Glutamatergic neuron (in vitro differentiated cells): Measurements from ENCODE around the gene HRH2. TPM values are rescaled to one million over a fixed set of nuclear protein-coding genes. Genes with fewer than 3 reads are reported as not detected.
A peak's percentile ranks its signal among the peaks of the same experiment; 100 is the strongest.

Source experiments
- DNase-seq: peaks from one replicate; pipeline ENCODE4 v3.0.0; 2022
- H3K27ac Mint-ChIP-seq: one replicate; pipeline ENCODE4 v1.8.0; 2020; ENCODE audit warnings: mild to moderate bottlenecking, mixed read lengths, inconsistent platforms; ENCODE audit not compliant: unreplicated experiment
- H3K27me3 Mint-ChIP-seq: one replicate; pipeline ENCODE4 v1.8.0; 2020; ENCODE audit warnings: mild to moderate bottlenecking, moderate library complexity, mixed read lengths, inconsistent platforms; ENCODE audit not compliant: unreplicated experiment
- H3K36me3 Mint-ChIP-seq: one replicate; pipeline ENCODE4 v1.8.0; 2020; ENCODE audit warnings: mild to moderate bottlenecking, mixed read lengths, inconsistent platforms; ENCODE audit not compliant: unreplicated experiment
- H3K4me1 Mint-ChIP-seq: one replicate; pipeline ENCODE4 v1.8.0; 2020; ENCODE audit warnings: mild to moderate bottlenecking, low read depth, mixed read lengths, inconsistent platforms; ENCODE audit not compliant: unreplicated experiment
- H3K4me3 Mint-ChIP-seq: one replicate; pipeline ENCODE4 v1.8.0; 2020; ENCODE audit warnings: mild to moderate bottlenecking, mixed read lengths, inconsistent platforms; ENCODE audit not compliant: unreplicated experiment
- H3K9me3 Mint-ChIP-seq: one replicate; pipeline ENCODE4 v1.8.0; 2020; ENCODE audit warnings: mild to moderate bottlenecking, moderate library complexity, mixed read lengths, inconsistent platforms; ENCODE audit not compliant: unreplicated experiment
- CTCF ChIP-seq: fragments of 200-600 bp; sonication (generic); IDR thresholded peaks from one replicate; pipeline ENCODE4 v1.5.0; 2021; ENCODE audit not compliant: partially characterized antibody, unreplicated experiment
- total RNA-seq: library from RNA; stranded (reverse); fragmentation: NEBNext Ultra II Directional; extraction: Animal tissue kit (Norgen Biotek cat#: 25700); gene quantifications from one replicate; pipeline ENCODE4 v1.2.1, GENCODE V29; 2021; ENCODE audit not compliant: unreplicated experiment

Gene HRH2
- total RNA-seq, 1 donor from 2014 or later: not detected

- no peak for TF ChIP-seq CTCF
- no peak for DNase-seq
- no peaks in the 10 kb centered on the region for H3K36me3 Mint-ChIP-seq
- no peaks in the 10 kb centered on the region for H3K9me3 Mint-ChIP-seq
- no peak overlapping the region for H3K4me3 Mint-ChIP-seq
- H3K27ac Mint-ChIP-seq: no peak overlapping the region
- peaks cover 3% of the 10 kb centered on the region for H3K4me1 Mint-ChIP-seq
- H3K27me3 Mint-ChIP-seq: peaks cover 4% of the 10 kb centered on the region
Measured at GRCh38 chr5:175693741-175694140, 35.9 kb downstream of the HRH2 start.

- DNase-seq: peak; percentile 11
- Mint-ChIP-seq H3K4me1 (peaks cover 3% of the 10 kb centered on the region), H3K36me3 (no peaks in the 10 kb centered on the region), H3K4me3 (no peak overlapping the region), H3K27ac (no peak overlapping the region), H3K9me3 (no peaks in the 10 kb centered on the region), H3K27me3 (peaks cover 2% of the 10 kb centered on the region)
- no peak for TF ChIP-seq CTCF
Measured at GRCh38 chr5:175694371-175695160, 36.7 kb downstream of the HRH2 start.

DNA sequence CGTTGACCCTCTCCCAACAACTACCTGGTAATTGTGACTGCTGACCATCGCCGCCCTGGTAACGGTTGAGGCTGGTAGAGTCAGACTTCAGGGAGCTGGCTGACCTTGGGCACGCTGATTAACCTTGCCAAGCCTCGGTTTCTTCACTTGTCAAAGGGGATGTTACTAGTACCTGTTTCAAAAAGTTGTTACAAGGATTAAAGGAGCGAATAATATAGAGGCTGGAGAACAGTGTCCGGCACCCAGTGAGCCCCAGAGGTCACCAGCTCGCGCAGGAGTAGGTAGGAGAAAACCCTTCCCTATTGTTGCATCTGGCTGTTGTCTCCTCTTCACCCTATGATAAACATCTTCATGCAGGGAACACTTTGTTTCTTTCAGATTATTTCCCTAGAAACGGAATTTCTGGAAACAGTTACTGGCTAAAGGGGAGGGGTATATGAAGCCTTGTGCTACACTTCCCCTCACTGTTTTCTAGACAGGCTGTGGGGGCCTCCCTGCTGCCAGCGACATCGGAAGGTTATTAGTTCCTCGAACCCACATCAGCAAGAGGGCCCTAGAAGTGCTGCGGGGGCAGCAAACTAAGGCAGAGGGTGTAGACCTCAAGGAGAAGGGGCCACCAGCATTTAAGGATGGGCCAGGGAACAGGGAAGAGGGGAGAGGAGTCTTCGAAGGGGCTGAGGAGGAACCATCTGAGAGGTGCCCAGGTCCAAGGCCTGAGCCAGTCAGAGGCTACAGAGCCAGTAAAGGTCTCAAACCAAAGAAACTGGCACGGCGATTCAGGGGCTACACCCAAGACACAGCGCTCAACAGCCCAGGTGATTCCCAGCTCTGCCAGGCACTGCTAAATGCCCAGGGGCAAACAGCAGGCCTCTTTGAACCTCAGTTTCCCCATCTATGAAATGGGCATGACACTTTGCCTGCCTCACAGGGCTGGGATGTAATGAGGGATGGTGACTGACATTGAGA is 37.6 kb downstream of the HRH2 start:
- H3K4me1 Mint-ChIP-seq: peaks cover 3% of the 10 kb centered on the region
- H3K27ac Mint-ChIP-seq: no peak overlapping the region
- H3K27me3 Mint-ChIP-seq: peaks cover 2% of the 10 kb centered on the region
- no peaks in the 10 kb centered on the region for H3K36me3 Mint-ChIP-seq
- H3K4me3 Mint-ChIP-seq: no peak overlapping the region
- no peak for DNase-seq
- TF ChIP-seq CTCF: no peak
- H3K9me3 Mint-ChIP-seq: no peaks in the 10 kb centered on the region

DNA sequence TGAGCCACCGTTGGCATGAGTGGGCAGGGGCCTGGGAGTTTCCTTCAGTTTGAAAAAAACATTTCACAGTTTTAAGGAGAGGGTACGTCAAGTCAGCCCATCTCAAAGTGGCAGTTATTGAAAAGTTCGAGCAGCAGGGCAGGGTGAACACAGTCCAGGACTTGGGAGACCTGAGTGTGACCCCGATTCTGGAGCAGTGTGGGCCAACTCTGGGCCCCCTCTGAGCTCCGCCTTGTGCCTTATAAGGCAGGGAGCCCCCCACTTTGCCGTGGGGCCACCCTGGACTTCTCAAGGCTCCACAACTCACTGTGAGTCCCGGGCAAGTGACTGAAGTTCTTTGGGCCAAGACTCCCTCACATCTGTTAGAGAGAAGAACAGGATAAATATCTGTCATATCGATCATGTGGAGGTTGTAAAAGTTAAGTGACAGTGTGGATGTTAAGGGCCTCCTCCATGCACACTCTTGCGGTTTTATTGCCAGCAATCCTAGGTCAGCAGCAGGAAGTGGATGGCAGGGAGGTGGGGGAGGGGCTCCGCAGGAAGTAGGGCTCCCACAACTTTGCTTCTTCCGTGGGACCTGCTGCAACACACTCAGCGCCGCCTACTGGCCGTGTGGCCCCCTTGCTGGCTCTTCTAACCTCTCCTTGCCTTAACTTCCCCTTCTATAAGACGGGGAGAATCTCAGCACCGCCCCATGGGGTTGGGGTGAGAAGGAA is 38.4 kb downstream of the HRH2 start:
- DNase-seq: peak; percentile 45
- no peaks in the 10 kb centered on the region for H3K36me3 Mint-ChIP-seq
- H3K4me1 Mint-ChIP-seq: peaks cover 3% of the 10 kb centered on the region
- H3K27ac Mint-ChIP-seq: no peak overlapping the region
- no peak overlapping the region for H3K4me3 Mint-ChIP-seq
- no peaks in the 10 kb centered on the region for H3K9me3 Mint-ChIP-seq
- peak; percentile 46 for TF ChIP-seq CTCF
- H3K27me3 Mint-ChIP-seq: no peaks in the 10 kb centered on the region
